ENCODE data around the gene RTP3. TPM values are rescaled to one million over a fixed set of nuclear protein-coding genes. Genes with fewer than 3 reads are reported as not detected.
"Not testable (repeated sequence)": the region's sequence is repeated elsewhere in the genome, so short reads cannot be mapped to it uniquely, and the experiment has no call there.

Gene RTP3
- polyA plus RNA-seq, 1 of the 3 experiments (the other 2 are of a cell fraction), result not detected

GRCh38 chr3:46492890-46493547 lies 4.8 kb upstream of the RTP3 start (continued):
- TF ChIP-seq TEAD4 (IDR thresholded peaks at IDR 0.05; ENCODE audit: borderline replicate concordance, insufficient read depth) (no peak), FOSL2 (IDR thresholded peaks at IDR 0.05; ENCODE audit: borderline replicate concordance, low read depth) (no peak), SIN3A (IDR thresholded peaks at IDR 0.05; ENCODE audit: borderline replicate concordance, low read depth, low read length) (no peak), CHD2 (IDR thresholded peaks at IDR 0.05; ENCODE audit: low read length, partially characterized antibody) (no peak), SMC3 (IDR thresholded peaks at IDR 0.05; ENCODE audit: low read depth, low read length) (no peak), NFIC (IDR thresholded peaks at IDR 0.05; ENCODE audit: borderline replicate concordance) (no peak), MXI1 (IDR thresholded peaks at IDR 0.05; ENCODE audit: low read depth, low read length) (no peak), RAD21 (IDR thresholded peaks at IDR 0.05; ENCODE audit: low read length) (no peak)

- H3F3A ChIP-seq (replicated peaks; ENCODE audit: insufficient read depth); H3K4me2 ChIP-seq; H3K27me3 ChIP-seq (ENCODE audit: insufficient read depth); H3K27ac ChIP-seq (ENCODE audit: low read depth in 2 of 2, low read length in 1 of 2); H3K79me2 ChIP-seq (ENCODE audit: insufficient read depth); H3K9me3 ChIP-seq; POLR2A ChIA-PET; H3K36me3 ChIP-seq (replicated peaks in 1 of 2; ENCODE audit: control insufficient read depth in 1 of 2, insufficient read depth in 2 of 2, low read length in 1 of 2); H4K20me1 ChIP-seq (ENCODE audit: insufficient read depth); H3K4me3 ChIP-seq (ENCODE audit: low read depth in 2 of 2, low read length in 1 of 2); H2AFZ ChIP-seq (ENCODE audit: low read depth); CTCF ChIA-PET; DNase-seq; H3K9me2 ChIP-seq; H3K9ac ChIP-seq; H3K4me1 ChIP-seq (ENCODE audit: control insufficient read depth in 1 of 2, insufficient read depth in 2 of 2, low read depth in 1 of 2, low read length in 1 of 2): not testable (repeated sequence)
- 74% methylated on average over 22 of the region's 33 CpGs for WGBS (ENCODE audit: low lambda C conversion rate)
Measured at GRCh38 chr3:46494491-46494890, 3.3 kb upstream of the RTP3 start.

GRCh38 chr3:46495901-46496456 lies 1.8 kb upstream of the RTP3 start:
- ChIA-PET POLR2A (no interaction called here), CTCF (interaction anchor here (0.7 to 8.7 kb wide), 4 partner anchors 9 to 63 kb away, joined by 3 to 108 read pairs (median 8); no protein-coding TSS in a partner anchor)
- 72% methylated on average over 5 of the region's 5 CpGs for WGBS (ENCODE audit: low lambda C conversion rate)
- Histone ChIP-seq H3K79me2 (ENCODE audit: insufficient read depth) (no peaks in the 10 kb centered on the region), H3K36me3 (replicated peaks in 1 of 2; ENCODE audit: control insufficient read depth in 1 of 2, insufficient read depth in 2 of 2, low read length in 1 of 2) (no peaks in the 10 kb centered on the region), H3K9me3 (no peaks in the 10 kb centered on the region), H3F3A (replicated peaks; ENCODE audit: insufficient read depth) (no peaks in the 10 kb centered on the region), H3K4me1 (ENCODE audit: control insufficient read depth in 1 of 2, insufficient read depth in 2 of 2, low read depth in 1 of 2, low read length in 1 of 2) (no peaks in the 10 kb centered on the region; a peak in 1 of 4 replicates), H3K27ac (ENCODE audit: low read depth in 2 of 2, low read length in 1 of 2) (no peak overlapping the region), H3K27me3 (ENCODE audit: insufficient read depth) (no peaks in the 10 kb centered on the region), H3K4me2 (no peak overlapping the region), H2AFZ (ENCODE audit: low read depth) (no peak overlapping the region), H4K20me1 (ENCODE audit: insufficient read depth) (no peaks in the 10 kb centered on the region), H3K9me2 (no peaks in the 10 kb centered on the region), H3K4me3 (ENCODE audit: low read depth in 2 of 2, low read length in 1 of 2) (no peak overlapping the region), H3K9ac (no peak overlapping the region)
- TF ChIP-seq CTCF (IDR thresholded peaks at IDR 0.05), result no peak
- no peak for TF ChIP-seq GABPA (IDR thresholded peaks at IDR 0.05; ENCODE audit: low read depth)
- no peak for TF ChIP-seq ELF1 (IDR thresholded peaks at IDR 0.05)
- peak; percentile 40; the same call in 1 of the 2 replicates for TF ChIP-seq TCF12 (IDR thresholded peaks at IDR 0.05)
- TF ChIP-seq, protein P1, sequence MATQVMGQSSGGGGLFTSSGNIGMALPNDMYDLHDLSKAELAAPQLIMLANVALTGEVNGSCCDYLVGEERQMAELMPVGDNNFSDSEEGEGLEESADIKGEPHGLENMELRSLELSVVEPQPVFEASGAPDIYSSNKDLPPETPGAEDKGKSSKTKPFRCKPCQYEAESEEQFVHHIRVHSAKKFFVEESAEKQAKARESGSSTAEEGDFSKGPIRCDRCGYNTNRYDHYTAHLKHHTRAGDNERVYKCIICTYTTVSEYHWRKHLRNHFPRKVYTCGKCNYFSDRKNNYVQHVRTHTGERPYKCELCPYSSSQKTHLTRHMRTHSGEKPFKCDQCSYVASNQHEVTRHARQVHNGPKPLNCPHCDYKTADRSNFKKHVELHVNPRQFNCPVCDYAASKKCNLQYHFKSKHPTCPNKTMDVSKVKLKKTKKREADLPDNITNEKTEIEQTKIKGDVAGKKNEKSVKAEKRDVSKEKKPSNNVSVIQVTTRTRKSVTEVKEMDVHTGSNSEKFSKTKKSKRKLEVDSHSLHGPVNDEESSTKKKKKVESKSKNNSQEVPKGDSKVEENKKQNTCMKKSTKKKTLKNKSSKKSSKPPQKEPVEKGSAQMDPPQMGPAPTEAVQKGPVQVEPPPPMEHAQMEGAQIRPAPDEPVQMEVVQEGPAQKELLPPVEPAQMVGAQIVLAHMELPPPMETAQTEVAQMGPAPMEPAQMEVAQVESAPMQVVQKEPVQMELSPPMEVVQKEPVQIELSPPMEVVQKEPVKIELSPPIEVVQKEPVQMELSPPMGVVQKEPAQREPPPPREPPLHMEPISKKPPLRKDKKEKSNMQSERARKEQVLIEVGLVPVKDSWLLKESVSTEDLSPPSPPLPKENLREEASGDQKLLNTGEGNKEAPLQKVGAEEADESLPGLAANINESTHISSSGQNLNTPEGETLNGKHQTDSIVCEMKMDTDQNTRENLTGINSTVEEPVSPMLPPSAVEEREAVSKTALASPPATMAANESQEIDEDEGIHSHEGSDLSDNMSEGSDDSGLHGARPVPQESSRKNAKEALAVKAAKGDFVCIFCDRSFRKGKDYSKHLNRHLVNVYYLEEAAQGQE (IDR thresholded peaks at IDR 0.05; ENCODE audit: low read depth, low read length), result no peak
- TF ChIP-seq RAD21 (IDR thresholded peaks at IDR 0.05; ENCODE audit: low read length), result no peak
- TF ChIP-seq NRF1 (IDR thresholded peaks at IDR 0.05; ENCODE audit: low read depth, low read length), result no peak
- TF ChIP-seq, protein P2, sequence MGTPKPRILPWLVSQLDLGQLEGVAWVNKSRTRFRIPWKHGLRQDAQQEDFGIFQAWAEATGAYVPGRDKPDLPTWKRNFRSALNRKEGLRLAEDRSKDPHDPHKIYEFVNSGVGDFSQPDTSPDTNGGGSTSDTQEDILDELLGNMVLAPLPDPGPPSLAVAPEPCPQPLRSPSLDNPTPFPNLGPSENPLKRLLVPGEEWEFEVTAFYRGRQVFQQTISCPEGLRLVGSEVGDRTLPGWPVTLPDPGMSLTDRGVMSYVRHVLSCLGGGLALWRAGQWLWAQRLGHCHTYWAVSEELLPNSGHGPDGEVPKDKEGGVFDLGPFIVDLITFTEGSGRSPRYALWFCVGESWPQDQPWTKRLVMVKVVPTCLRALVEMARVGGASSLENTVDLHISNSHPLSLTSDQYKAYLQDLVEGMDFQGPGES (IDR thresholded peaks at IDR 0.05; ENCODE audit: low read depth, low read length), result no peak
- TF ChIP-seq, protein P3, sequence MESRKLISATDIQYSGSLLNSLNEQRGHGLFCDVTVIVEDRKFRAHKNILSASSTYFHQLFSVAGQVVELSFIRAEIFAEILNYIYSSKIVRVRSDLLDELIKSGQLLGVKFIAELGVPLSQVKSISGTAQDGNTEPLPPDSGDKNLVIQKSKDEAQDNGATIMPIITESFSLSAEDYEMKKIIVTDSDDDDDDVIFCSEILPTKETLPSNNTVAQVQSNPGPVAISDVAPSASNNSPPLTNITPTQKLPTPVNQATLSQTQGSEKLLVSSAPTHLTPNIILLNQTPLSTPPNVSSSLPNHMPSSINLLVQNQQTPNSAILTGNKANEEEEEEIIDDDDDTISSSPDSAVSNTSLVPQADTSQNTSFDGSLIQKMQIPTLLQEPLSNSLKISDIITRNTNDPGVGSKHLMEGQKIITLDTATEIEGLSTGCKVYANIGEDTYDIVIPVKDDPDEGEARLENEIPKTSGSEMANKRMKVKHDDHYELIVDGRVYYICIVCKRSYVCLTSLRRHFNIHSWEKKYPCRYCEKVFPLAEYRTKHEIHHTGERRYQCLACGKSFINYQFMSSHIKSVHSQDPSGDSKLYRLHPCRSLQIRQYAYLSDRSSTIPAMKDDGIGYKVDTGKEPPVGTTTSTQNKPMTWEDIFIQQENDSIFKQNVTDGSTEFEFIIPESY (IDR thresholded peaks at IDR 0.05; ENCODE audit: borderline replicate concordance, low read depth), result no peak
- no peak for DNase-seq
